ENCODE results near the gene SLC9A8. TPM values are rescaled to one million over a fixed set of nuclear protein-coding genes. Genes with fewer than 3 reads are reported as not detected.

SLC9A8 gene
- total and polyA plus RNA-seq, 2 donors (not counting 3 experiments of a cell fraction or from before 2014, with no cell fraction given): 5.1 to 14.4 TPM

- DNase-seq (ENCODE audit: low read depth, low spot score): no peak
- Histone ChIP-seq H3K36me3 (ENCODE audit: control insufficient read depth in 2 of 2, extremely low read depth in 1 of 2, insufficient read depth in 2 of 2, low read length in 2 of 2) (peaks cover 0 to 3% of the 10 kb centered on the region in 2 experiments), H3K9me3 (replicated peaks; ENCODE audit: control insufficient read depth, insufficient read depth, low read length) (no peaks in the 10 kb centered on the region), H3K4me2 (ENCODE audit: insufficient read depth, low read length) (no peak overlapping the region), H3K79me2 (ENCODE audit: control insufficient read depth, insufficient read depth, low read length) (no peaks in the 10 kb centered on the region), H2AFZ (ENCODE audit: low read depth, low read length) (no peak overlapping the region), H3K4me1 (ENCODE audit: control insufficient read depth, extremely low read depth, insufficient read depth, low read length) (no peaks in the 10 kb centered on the region), H3K9ac (replicated peaks; ENCODE audit: extremely low read depth, insufficient read depth, low read length) (no peak overlapping the region), H3K4me3 (replicated peaks in 1 of 3; ENCODE audit: insufficient read depth in 1 of 3, low read depth in 1 of 3, low read length in 3 of 3) (no peak overlapping the region), H3K27me3 (ENCODE audit: control insufficient read depth in 2 of 2, insufficient read depth in 2 of 2, low read length in 2 of 2) (no peaks in the 10 kb centered on the region), H4K20me1 (replicated peaks; ENCODE audit: control insufficient read depth, extremely low read depth, insufficient read depth, low read length) (no peaks in the 10 kb centered on the region), H3K27ac (ENCODE audit: insufficient read depth, low read depth, low read length) (no peak overlapping the region), H3K9me1 (replicated peaks; ENCODE audit: control insufficient read depth, extremely low read depth, insufficient read depth, low read length) (no peaks in the 10 kb centered on the region)
- intact Hi-C loops (cut with micrococcal nuclease) (no loop called here), dilution Hi-C loops (cut with MboI; ENCODE audit: extremely low pct_ligation_motif_present, low sequenced_read_pairs) (no loop called here)
- CTCF ChIA-PET: interaction anchor here (1.0 to 3.7 kb wide), 4 partner anchors 12 to 205 kb away, joined by 3 to 17 read pairs (median 6); no protein-coding TSS in a partner anchor
- FAIRE-seq: no peak
- BruUV-seq (replicated peaks): no TSS peak
- POLR2A ChIA-PET: no interaction called here
- TF ChIP-seq MYC (IDR thresholded peaks at IDR 0.05; ENCODE audit: low read depth, low read length) (no peak), GATA2 (IDR thresholded peaks at IDR 0.05; ENCODE audit: insufficient read depth, insufficient read length, low read depth, low read length) (no peak)
Measured at GRCh38 chr20:49866051-49866450, 53.4 kb downstream of the SLC9A8 start.

GRCh38 chr20:49867453-49868215, 55.0 kb downstream of the SLC9A8 start:
- ChIA-PET POLR2A (no interaction called here), CTCF (interaction anchor here (0.9 to 3.7 kb wide), 7 partner anchors 9 to 326 kb away, joined by 3 to 17 read pairs (median 4); no protein-coding TSS in a partner anchor)
- no peak overlapping the region for H3K4me2 ChIP-seq (ENCODE audit: insufficient read depth, low read length)
- peaks cover 0 to 3% of the 10 kb centered on the region in 2 experiments for H3K36me3 ChIP-seq (ENCODE audit: control insufficient read depth in 2 of 2, extremely low read depth in 1 of 2, insufficient read depth in 2 of 2, low read length in 2 of 2)
- intact Hi-C loops (cut with micrococcal nuclease) (no loop called here), dilution Hi-C loops (cut with MboI; ENCODE audit: extremely low pct_ligation_motif_present, low sequenced_read_pairs) (no loop called here)
- no peaks in the 10 kb centered on the region for H3K9me3 ChIP-seq (replicated peaks; ENCODE audit: control insufficient read depth, insufficient read depth, low read length)
- no peaks in the 10 kb centered on the region for H3K27me3 ChIP-seq (ENCODE audit: control insufficient read depth in 2 of 2, insufficient read depth in 2 of 2, low read length in 2 of 2)
- TF ChIP-seq FOS (IDR thresholded peaks at IDR 0.05; ENCODE audit: borderline replicate concordance, insufficient read depth, low read length) (no peak), EZH2 (IDR thresholded peaks at IDR 0.05; ENCODE audit: borderline replicate concordance, low read depth, low read length, severe bottlenecking) (no peak), POLR2A (IDR thresholded peaks at IDR 0.05; ENCODE audit: low read depth, low read length) (no peak), GATA2 (IDR thresholded peaks at IDR 0.05; ENCODE audit: insufficient read depth, insufficient read length, low read depth, low read length) (no peak), POLR2AphosphoS5 (IDR thresholded peaks at IDR 0.05; ENCODE audit: insufficient read depth, low read depth, low read length) (no peak), MYC (IDR thresholded peaks at IDR 0.05; ENCODE audit: low read depth, low read length) (no peak), MAX (IDR thresholded peaks at IDR 0.05; ENCODE audit: insufficient read depth, insufficient read length) (no peak), JUN (IDR thresholded peaks at IDR 0.05; ENCODE audit: borderline replicate concordance, insufficient read depth, insufficient read length, low read depth) (no peak)
- TF ChIP-seq, protein P1, sequence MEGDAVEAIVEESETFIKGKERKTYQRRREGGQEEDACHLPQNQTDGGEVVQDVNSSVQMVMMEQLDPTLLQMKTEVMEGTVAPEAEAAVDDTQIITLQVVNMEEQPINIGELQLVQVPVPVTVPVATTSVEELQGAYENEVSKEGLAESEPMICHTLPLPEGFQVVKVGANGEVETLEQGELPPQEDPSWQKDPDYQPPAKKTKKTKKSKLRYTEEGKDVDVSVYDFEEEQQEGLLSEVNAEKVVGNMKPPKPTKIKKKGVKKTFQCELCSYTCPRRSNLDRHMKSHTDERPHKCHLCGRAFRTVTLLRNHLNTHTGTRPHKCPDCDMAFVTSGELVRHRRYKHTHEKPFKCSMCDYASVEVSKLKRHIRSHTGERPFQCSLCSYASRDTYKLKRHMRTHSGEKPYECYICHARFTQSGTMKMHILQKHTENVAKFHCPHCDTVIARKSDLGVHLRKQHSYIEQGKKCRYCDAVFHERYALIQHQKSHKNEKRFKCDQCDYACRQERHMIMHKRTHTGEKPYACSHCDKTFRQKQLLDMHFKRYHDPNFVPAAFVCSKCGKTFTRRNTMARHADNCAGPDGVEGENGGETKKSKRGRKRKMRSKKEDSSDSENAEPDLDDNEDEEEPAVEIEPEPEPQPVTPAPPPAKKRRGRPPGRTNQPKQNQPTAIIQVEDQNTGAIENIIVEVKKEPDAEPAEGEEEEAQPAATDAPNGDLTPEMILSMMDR (IDR thresholded peaks at IDR 0.05; ENCODE audit: extremely low read depth in 1 of 2, insufficient read depth in 1 of 2, low read depth in 1 of 2, low read length in 2 of 2): no peak
- no peak overlapping the region for H3K9ac ChIP-seq (replicated peaks; ENCODE audit: extremely low read depth, insufficient read depth, low read length)
- DNase-seq (ENCODE audit: low read depth, low spot score) (no peak), FAIRE-seq (no peak)
- no peaks in the 10 kb centered on the region for H3K9me1 ChIP-seq (replicated peaks; ENCODE audit: control insufficient read depth, extremely low read depth, insufficient read depth, low read length)
- H4K20me1 ChIP-seq (replicated peaks; ENCODE audit: control insufficient read depth, extremely low read depth, insufficient read depth, low read length): no peaks in the 10 kb centered on the region
- no peak overlapping the region for H3K4me3 ChIP-seq (replicated peaks in 1 of 3; ENCODE audit: insufficient read depth in 1 of 3, low read depth in 1 of 3, low read length in 3 of 3)
- no peak overlapping the region for H2AFZ ChIP-seq (ENCODE audit: low read depth, low read length)
- no peaks in the 10 kb centered on the region for H3K79me2 ChIP-seq (ENCODE audit: control insufficient read depth, insufficient read depth, low read length)
- no peaks in the 10 kb centered on the region for H3K4me1 ChIP-seq (ENCODE audit: control insufficient read depth, extremely low read depth, insufficient read depth, low read length)
- BruUV-seq (replicated peaks): no TSS peak
- no peak overlapping the region for H3K27ac ChIP-seq (ENCODE audit: insufficient read depth, low read depth, low read length)

Data from endothelial cell of umbilical vein (primary cell).